Middle frontal gyrus (tissue), 1 donor: ENCODE data around the gene CNTN5.

Experiments
- DNase-seq: peaks from one replicate; pipeline ENCODE4 v3.0.0-alpha.2; 2015; ENCODE audit warnings: low spot score; ENCODE audit errors: extremely low spot score

CNTN5 gene

DNA sequence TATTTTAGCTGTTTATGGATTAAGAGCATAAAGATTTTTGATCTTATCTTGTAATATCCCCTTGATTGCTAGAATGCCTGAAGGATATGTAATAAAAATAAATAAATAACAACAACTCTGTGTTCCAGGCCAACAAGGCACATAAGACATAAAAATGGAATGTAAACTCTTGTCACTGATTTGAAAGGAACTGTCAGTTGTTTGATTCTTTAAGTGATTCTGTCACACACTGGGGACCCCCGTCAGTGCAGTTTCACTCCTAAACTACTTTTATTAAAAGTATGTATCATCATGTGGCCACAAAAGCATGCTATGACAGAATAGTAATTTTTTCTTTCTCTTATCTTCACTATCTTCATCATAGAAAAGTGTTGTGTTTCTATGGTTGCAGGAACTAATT, 572.4 kb downstream of the CNTN5 start:
- DNase-seq, result no peak

DNA sequence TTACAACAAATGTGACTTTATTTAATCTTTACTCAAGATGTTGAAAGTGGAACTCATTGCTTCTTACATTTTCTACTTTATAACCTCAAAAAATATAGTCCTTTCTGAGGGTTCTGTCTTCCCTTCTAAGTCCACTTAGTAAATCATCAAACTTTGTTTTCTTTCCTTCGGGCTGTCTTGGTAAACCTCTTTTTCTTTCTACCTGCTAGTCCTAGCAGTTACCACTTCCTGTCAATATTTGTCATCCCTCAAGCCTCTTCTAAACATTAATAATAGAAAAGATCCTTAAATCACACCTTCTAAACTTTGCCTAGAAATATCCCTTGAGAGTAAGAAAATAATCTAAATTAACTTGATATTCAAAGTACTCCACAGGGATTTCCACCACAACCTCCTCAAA, 580.4 kb downstream of the CNTN5 start:
- DNase-seq, result no peak

- no peak for DNase-seq
These were observed 593.6 kb downstream of the CNTN5 start for GRCh38 chr11:99614352-99614751.

DNA sequence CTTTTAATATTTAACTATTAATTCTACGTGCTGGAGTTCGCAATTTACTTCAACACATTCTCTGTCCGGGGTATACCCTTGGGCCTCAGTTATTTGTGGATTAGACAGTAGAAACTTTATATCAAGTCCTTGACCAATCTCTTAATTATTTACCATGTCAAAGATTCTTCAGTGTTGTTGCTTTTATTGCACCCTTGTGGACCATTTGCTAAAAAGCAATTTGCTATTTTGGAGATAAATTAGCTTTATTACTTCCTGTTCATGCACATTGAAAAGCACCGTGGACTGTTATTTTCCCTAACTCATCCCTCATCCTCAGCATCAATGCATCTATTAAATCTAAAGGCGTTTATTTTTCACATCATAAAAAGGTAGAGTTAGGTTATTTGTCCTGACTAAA, 609.9 kb downstream of the CNTN5 start:
- DNase-seq, result no peak

- no peak for DNase-seq
These were observed 610.9 kb downstream of the CNTN5 start for GRCh38 chr11:99631618-99632017.

DNA sequence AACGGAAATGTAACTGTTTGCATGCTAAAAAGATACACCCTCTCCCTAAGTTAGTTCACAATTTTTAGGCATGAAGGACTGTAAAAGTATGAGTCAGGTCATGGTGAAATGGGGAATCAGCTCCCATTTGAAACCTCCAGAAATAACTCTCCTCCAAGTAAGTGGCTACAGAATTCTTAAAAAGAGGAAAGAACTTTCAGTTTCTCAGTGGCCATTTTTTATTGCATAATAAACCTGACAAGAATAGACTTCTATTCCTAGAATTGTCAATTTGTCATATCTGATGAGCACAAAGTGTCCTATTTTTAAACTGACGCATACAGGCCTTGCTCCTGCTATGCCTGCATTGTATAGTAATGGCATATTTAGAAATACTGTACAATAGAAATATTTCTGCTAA, 612.2 kb downstream of the CNTN5 start:
- DNase-seq, result no peak

DNA sequence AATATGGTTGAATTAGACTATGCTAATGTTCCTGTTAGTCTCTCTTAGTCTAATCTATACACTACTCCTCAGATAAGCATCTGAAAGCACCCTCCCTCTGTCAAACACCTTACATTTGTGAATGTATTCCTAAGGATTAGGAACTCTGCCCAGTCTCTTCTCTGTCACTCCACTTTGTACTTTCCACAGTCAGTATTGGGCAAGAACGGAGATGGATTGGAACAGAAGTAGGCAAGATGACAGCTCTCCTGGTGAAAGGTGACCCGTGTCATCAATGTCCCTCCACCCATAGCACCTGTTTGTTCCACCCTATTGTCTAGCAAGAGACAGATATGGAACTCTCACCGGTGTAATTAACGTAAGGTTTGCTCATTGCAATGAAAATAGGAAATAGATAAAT, 613.8 kb downstream of the CNTN5 start:
- DNase-seq, result no peak

DNA sequence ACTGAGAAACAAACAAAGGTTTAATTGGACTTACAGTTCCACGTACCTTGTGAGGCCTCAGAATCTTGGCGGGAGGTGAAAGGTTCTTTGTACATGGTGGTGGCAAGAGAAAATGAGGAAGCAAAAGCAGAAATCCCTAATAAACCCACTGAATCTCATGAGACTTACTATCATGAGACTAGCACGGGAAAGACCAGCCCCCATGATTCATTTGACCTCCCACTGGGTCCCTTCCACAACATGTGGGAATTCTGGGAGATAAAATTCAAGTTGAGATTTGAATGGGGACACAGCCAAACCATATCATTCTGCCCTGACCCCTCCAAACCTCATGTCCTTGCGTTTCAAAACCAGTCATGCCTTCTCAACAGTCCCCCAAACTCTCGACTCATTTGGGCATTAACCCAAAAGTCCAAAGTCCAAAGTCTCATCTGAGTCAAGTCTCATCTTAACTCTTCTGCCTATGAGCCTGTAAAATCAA, 617.4 kb downstream of the CNTN5 start:
- no peak for DNase-seq

DNA sequence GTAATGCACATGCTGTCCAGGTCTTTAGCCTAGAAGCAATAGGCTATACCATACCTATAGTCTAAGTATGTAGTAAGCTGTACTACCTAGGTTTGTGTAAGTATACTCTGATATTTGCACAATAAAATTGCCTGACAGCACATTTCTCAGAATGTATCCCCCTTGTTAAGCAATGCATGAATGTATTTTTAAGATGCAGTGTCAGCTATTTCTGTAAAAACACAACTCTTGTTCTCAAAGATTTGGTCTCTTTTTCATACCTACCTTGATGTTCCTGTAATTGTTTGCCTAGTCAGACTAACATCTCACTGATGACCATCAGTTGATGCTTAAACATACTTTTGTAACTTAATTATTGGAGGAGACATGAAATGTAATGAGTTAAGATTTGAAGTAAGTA, 619.9 kb downstream of the CNTN5 start:
- no peak for DNase-seq

GRCh38 chr11:99645934-99646333, 625.2 kb downstream of the CNTN5 start:
- DNase-seq, result no peak

DNA sequence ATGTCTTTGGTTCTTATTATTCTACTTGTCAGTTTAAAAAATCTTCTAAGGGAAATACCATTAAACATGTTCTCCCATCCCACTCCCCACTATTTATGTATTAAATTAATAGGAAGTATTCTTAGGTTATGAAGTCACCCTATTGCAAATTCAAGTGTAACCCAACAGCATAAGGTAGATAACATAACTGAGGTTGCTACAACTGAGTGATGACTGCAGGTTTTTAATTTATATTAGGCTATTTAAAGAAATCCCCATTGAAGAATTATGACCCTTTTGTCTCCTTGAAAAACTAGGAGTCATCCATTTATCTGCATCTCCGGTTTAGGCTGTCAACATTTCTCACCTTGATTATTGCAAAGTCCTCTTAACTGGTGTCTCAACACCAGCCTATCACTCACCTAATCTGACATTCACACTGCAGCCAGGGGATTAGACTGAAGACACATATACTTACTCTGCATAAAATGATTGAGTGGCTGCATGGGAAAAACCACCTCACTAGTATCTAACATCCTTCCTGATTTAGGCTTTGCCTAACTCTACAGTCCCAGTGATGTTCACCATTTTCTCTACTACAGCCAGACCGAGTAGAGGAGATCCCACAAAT, 649.4 kb downstream of the CNTN5 start:
- DNase-seq, result no peak

GRCh38 chr11:99671808-99672409, 651.2 kb downstream of the CNTN5 start:
- DNase-seq, result no peak

DNA sequence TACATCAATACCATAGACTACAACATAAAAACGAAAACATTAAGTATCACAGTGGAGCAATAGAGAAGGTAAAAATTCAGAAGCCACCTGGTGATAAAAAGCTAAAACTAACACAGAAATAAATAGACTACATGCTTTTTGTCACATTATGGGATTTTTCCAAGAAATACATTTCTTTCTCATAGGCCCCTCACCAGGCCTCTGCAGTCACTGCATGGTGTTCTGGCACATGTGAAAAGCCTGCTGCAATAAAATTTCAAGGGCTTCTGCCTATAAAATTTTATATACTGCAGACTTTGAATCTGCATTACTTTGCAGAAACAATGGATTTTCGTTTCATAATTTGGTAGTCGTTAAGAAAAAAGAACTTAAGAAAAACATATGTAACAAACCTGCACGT, 655.5 kb downstream of the CNTN5 start:
- DNase-seq, result no peak

- DNase-seq, result no peak
These were observed 661.4 kb downstream of the CNTN5 start for GRCh38 chr11:99682171-99682570.

GRCh38 chr11:99682646-99683045, 661.9 kb downstream of the CNTN5 start:
- no peak for DNase-seq

GRCh38 chr11:99683933-99684332, 663.2 kb downstream of the CNTN5 start:
- DNase-seq, result no peak

DNA sequence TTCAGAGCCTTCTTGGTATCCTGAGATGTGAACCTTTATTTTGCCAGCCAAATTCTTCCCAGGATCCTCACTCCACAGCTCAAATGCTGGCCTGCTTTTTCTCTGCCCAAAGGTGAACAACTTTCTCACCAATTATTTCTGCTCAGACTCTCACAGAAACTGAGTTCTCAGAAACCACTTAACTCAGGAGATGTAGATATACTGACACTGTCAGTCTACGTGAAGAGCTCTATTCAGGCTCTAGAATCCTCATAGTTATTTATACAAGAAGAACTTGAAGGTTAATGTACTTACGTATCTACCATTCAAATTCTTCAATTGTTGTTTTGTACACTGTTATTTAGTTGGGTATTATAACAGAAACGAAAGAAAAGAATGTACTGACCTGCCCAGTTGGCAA, 666.1 kb downstream of the CNTN5 start:
- no peak for DNase-seq

DNA sequence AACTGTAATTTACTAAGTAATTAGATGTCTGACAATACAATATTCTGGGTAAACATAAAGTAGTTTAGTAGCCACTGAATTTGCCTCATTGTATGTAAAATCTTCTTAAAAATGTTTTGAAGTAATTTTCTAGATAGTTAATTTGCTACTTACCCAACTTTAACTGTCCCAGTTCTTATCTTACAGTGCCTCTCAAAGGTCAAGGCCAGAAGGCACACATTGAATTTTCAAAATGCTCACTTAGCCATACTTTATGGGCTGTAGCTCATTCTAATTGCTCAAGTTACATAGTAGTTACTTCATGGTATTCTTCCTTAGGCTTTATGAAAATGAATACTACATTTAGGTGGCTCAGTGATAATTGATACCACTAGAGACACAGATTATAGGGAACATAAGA, 666.6 kb downstream of the CNTN5 start:
- no peak for DNase-seq

GRCh38 chr11:99693941-99694492, 673.3 kb downstream of the CNTN5 start:
- no peak for DNase-seq

- DNase-seq, result no peak
These were observed 674.4 kb downstream of the CNTN5 start for GRCh38 chr11:99695106-99695505.

GRCh38 chr11:99706848-99707247, 686.1 kb downstream of the CNTN5 start:
- no peak for DNase-seq

- DNase-seq, result no peak
These were observed 688.4 kb downstream of the CNTN5 start for GRCh38 chr11:99708928-99709672.
